ENCODE results near the gene TSKS.
A peak's percentile ranks its signal among the peaks of the same experiment; 100 is the strongest.

The TSKS gene

GRCh38 chr19:49767381-49767780 lies 4.3 kb upstream of the TSKS start:
- no peaks in the 10 kb centered on the region for H3K9me3 ChIP-seq (ENCODE audit: low read length)
- peaks cover 20% of the 10 kb centered on the region for H3K4me1 ChIP-seq (ENCODE audit: insufficient read depth, low read length)
- peak overlapping the region; percentile 55 for H2AFZ ChIP-seq (ENCODE audit: low read depth, low read length)
- H3K36me3 ChIP-seq (ENCODE audit: insufficient read depth, low read length) = no peaks in the 10 kb centered on the region
- no peaks in the 10 kb centered on the region for H3K27me3 ChIP-seq (ENCODE audit: insufficient read depth, low read length)
- H3K4me3 ChIP-seq (ENCODE audit: low read length) = peak overlapping the region; percentile 78

- Histone ChIP-seq H3K4me1 (ENCODE audit: insufficient read depth, low read length) (peaks cover 20% of the 10 kb centered on the region), H3K9me3 (ENCODE audit: low read length) (no peaks in the 10 kb centered on the region)
Observed at GRCh38 chr19:49766930-49767299, 3.8 kb upstream of the TSKS start, which contains the start of gene AP2A1. Gene AP2A1, plus strand, starts transcription at chr19:49767001. Its CDS starts 133 bp downstream, at chr19:49767134.

GRCh38 chr19:49766007-49766929 lies 3.2 kb upstream of the TSKS start:
- H3K4me1 ChIP-seq (ENCODE audit: insufficient read depth, low read length) = peaks cover 20% of the 10 kb centered on the region
- H3K36me3 ChIP-seq (ENCODE audit: insufficient read depth, low read length) = no peaks in the 10 kb centered on the region
- no peaks in the 10 kb centered on the region for H3K9me3 ChIP-seq (ENCODE audit: low read length)
- H2AFZ ChIP-seq (ENCODE audit: low read depth, low read length) = peak overlapping the region; percentile 21
- H3K27me3 ChIP-seq (ENCODE audit: insufficient read depth, low read length) = no peaks in the 10 kb centered on the region
- peak overlapping the region; percentile 42 for H3K4me3 ChIP-seq (ENCODE audit: low read length)

More at GRCh38 chr19:49766930-49767299, 3.8 kb upstream of the TSKS start, which contains the start of gene AP2A1:
- Histone ChIP-seq H3K27me3 (ENCODE audit: insufficient read depth, low read length) (no peaks in the 10 kb centered on the region), H3K36me3 (ENCODE audit: insufficient read depth, low read length) (no peaks in the 10 kb centered on the region), H2AFZ (ENCODE audit: low read depth, low read length) (peak within 1 kb of the TSS; percentile 55), H3K4me3 (ENCODE audit: low read length) (peak within 1 kb of the TSS; percentile 78)

GRCh38 chr19:49764341-49764740 lies 1.2 kb upstream of the TSKS start:
- no peak overlapping the region for H2AFZ ChIP-seq (ENCODE audit: low read depth, low read length)

GRCh38 chr19:49761625-49762311 lies 1.3 kb downstream of the TSKS start:
- Histone ChIP-seq H3K27me3 (ENCODE audit: insufficient read depth, low read length) (no peaks in the 10 kb centered on the region), H3K4me3 (ENCODE audit: low read length) (no peak overlapping the region)

More at GRCh38 chr19:49764341-49764740, 1.2 kb upstream of the TSKS start:
- Histone ChIP-seq H3K4me3 (ENCODE audit: low read length) (no peak overlapping the region), H3K9me3 (ENCODE audit: low read length) (no peaks in the 10 kb centered on the region), H3K4me1 (ENCODE audit: insufficient read depth, low read length) (peaks cover 20% of the 10 kb centered on the region), H3K27me3 (ENCODE audit: insufficient read depth, low read length) (no peaks in the 10 kb centered on the region), H3K36me3 (ENCODE audit: insufficient read depth, low read length) (no peaks in the 10 kb centered on the region)

GRCh38 chr19:49761249-49761624 lies 1.9 kb downstream of the TSKS start:
- Histone ChIP-seq H3K27me3 (ENCODE audit: insufficient read depth, low read length) (no peaks in the 10 kb centered on the region), H3K4me1 (ENCODE audit: insufficient read depth, low read length) (peaks cover 7% of the 10 kb centered on the region), H3K4me3 (ENCODE audit: low read length) (no peak overlapping the region), H3K9me3 (ENCODE audit: low read length) (peaks cover 2% of the 10 kb centered on the region), H3K36me3 (ENCODE audit: insufficient read depth, low read length) (no peaks in the 10 kb centered on the region), H2AFZ (ENCODE audit: low read depth, low read length) (no peak overlapping the region)

More at GRCh38 chr19:49761625-49762311, 1.3 kb downstream of the TSKS start:
- Histone ChIP-seq H2AFZ (ENCODE audit: low read depth, low read length) (no peak overlapping the region), H3K36me3 (ENCODE audit: insufficient read depth, low read length) (no peaks in the 10 kb centered on the region), H3K9me3 (ENCODE audit: low read length) (no peaks in the 10 kb centered on the region), H3K4me1 (ENCODE audit: insufficient read depth, low read length) (peaks cover 7% of the 10 kb centered on the region)

- no peaks in the 10 kb centered on the region for H3K36me3 ChIP-seq (ENCODE audit: insufficient read depth, low read length)
- H2AFZ ChIP-seq (ENCODE audit: low read depth, low read length) = no peak overlapping the region
- no peaks in the 10 kb centered on the region for H3K27me3 ChIP-seq (ENCODE audit: insufficient read depth, low read length)
- no peak overlapping the region for H3K4me3 ChIP-seq (ENCODE audit: low read length)
- H3K4me1 ChIP-seq (ENCODE audit: insufficient read depth, low read length) = no peaks in the 10 kb centered on the region
- H3K9me3 ChIP-seq (ENCODE audit: low read length) = peaks cover 5% of the 10 kb centered on the region
Observed at GRCh38 chr19:49758292-49758691, 4.8 kb downstream of the TSKS start.

GRCh38 chr19:49755956-49756355 lies 7.2 kb downstream of the TSKS start:
- H3K4me3 ChIP-seq (ENCODE audit: low read length) = no peak overlapping the region
- no peaks in the 10 kb centered on the region for H3K4me1 ChIP-seq (ENCODE audit: insufficient read depth, low read length)
- peaks cover 5% of the 10 kb centered on the region for H3K9me3 ChIP-seq (ENCODE audit: low read length)
- H3K36me3 ChIP-seq (ENCODE audit: insufficient read depth, low read length) = no peaks in the 10 kb centered on the region
- H2AFZ ChIP-seq (ENCODE audit: low read depth, low read length) = no peak overlapping the region
- H3K27me3 ChIP-seq (ENCODE audit: insufficient read depth, low read length) = no peaks in the 10 kb centered on the region

GRCh38 chr19:49752701-49753100 lies 10.4 kb downstream of the TSKS start:
- Histone ChIP-seq H3K4me1 (ENCODE audit: insufficient read depth, low read length) (no peaks in the 10 kb centered on the region), H3K27me3 (ENCODE audit: insufficient read depth, low read length) (no peaks in the 10 kb centered on the region), H3K36me3 (ENCODE audit: insufficient read depth, low read length) (no peaks in the 10 kb centered on the region), H3K4me3 (ENCODE audit: low read length) (no peak overlapping the region), H3K9me3 (ENCODE audit: low read length) (peaks cover 5% of the 10 kb centered on the region), H2AFZ (ENCODE audit: low read depth, low read length) (no peak overlapping the region)

GRCh38 chr19:49749771-49750170 lies 13.3 kb downstream of the TSKS start:
- no peak overlapping the region for H3K4me3 ChIP-seq (ENCODE audit: low read length)
- no peaks in the 10 kb centered on the region for H3K36me3 ChIP-seq (ENCODE audit: insufficient read depth, low read length)
- H2AFZ ChIP-seq (ENCODE audit: low read depth, low read length) = no peak overlapping the region
- H3K9me3 ChIP-seq (ENCODE audit: low read length) = no peaks in the 10 kb centered on the region
- no peaks in the 10 kb centered on the region for H3K4me1 ChIP-seq (ENCODE audit: insufficient read depth, low read length)
- H3K27me3 ChIP-seq (ENCODE audit: insufficient read depth, low read length) = no peaks in the 10 kb centered on the region

- no peaks in the 10 kb centered on the region for H3K9me3 ChIP-seq (ENCODE audit: low read length)
- no peaks in the 10 kb centered on the region for H3K27me3 ChIP-seq (ENCODE audit: insufficient read depth, low read length)
- H3K4me3 ChIP-seq (ENCODE audit: low read length) = no peak overlapping the region
- H3K36me3 ChIP-seq (ENCODE audit: insufficient read depth, low read length) = no peaks in the 10 kb centered on the region
- no peak overlapping the region for H2AFZ ChIP-seq (ENCODE audit: low read depth, low read length)
- no peaks in the 10 kb centered on the region for H3K4me1 ChIP-seq (ENCODE audit: insufficient read depth, low read length)
Observed at GRCh38 chr19:49749055-49749716, 13.9 kb downstream of the TSKS start.

- no peaks in the 10 kb centered on the region for H3K27me3 ChIP-seq (ENCODE audit: insufficient read depth, low read length)
- no peaks in the 10 kb centered on the region for H3K36me3 ChIP-seq (ENCODE audit: insufficient read depth, low read length)
- H3K4me3 ChIP-seq (ENCODE audit: low read length) = no peak overlapping the region
- no peak overlapping the region for H2AFZ ChIP-seq (ENCODE audit: low read depth, low read length)
- H3K9me3 ChIP-seq (ENCODE audit: low read length) = no peaks in the 10 kb centered on the region
- H3K4me1 ChIP-seq (ENCODE audit: insufficient read depth, low read length) = no peaks in the 10 kb centered on the region
Observed at GRCh38 chr19:49746206-49746958, 16.7 kb downstream of the TSKS start.

Data from neuron (in vitro differentiated cells).